Ovary (tissue), 9 donors: Measurements from ENCODE around the gene KEAP1. TPM values are rescaled to one million over a fixed set of nuclear protein-coding genes. Genes with fewer than 3 reads are reported as not detected.

Experiments used
- DNase-seq, 5 donors: peaks; one replicate each; pipeline ENCODE4 v3.0.0-alpha.2; 2019 to 2020
- H3K27ac ChIP-seq, 2 donors: fragments of 200-600 bp; one replicate each; pipeline versions ENCODE4 v1.5.1 to v1.8.0; 2019 to 2022
- H3K27me3 ChIP-seq: fragments of 200-600 bp; one replicate; pipeline ENCODE4 v1.8.0; 2022
- H3K36me3 ChIP-seq: fragments of 200-600 bp; sonication (generic); one replicate; pipeline ENCODE4 v1.5.1; 2019
- H3K4me1 ChIP-seq: one replicate; pipeline ENCODE4 v1.8.1; 2013; ENCODE audit warnings: mild to moderate bottlenecking, moderate library complexity; ENCODE audit not compliant: insufficient read depth
- H3K4me3 ChIP-seq: fragments of 200-600 bp; sonication (generic); one replicate; pipeline ENCODE4 v1.5.1; 2017
- H3K9me3 ChIP-seq, 2 donors: fragments of 200-600 bp in 1 of 2; sonication (generic) in 1 of 2; one replicate each; pipeline versions ENCODE4 v1.5.1 to v1.8.1; 2013 to 2019; ENCODE audit warnings: mild to moderate bottlenecking in 1 of 2, moderate library complexity in 1 of 2
- CTCF ChIP-seq, 3 donors: fragments of 450-650 bp in 2 of 3; fragments of 200-600 bp in 1 of 3; IDR thresholded peaks; one replicate each; pipeline versions ENCODE4 v1.5.1 to v1.8.0; 2016 to 2022; ENCODE audit warnings: antibody characterized with exemption in 3 of 3, mild to moderate bottlenecking in 1 of 3
- EP300 ChIP-seq: sonication (generic); formaldehyde crosslinking; IDR thresholded peaks from one replicate; pipeline ENCODE4 v1.6.1; 2017; ENCODE audit warnings: antibody characterized with exemption
- POLR2A ChIP-seq: fragments of 450-650 bp; IDR thresholded peaks from one replicate; pipeline ENCODE4 v1.6.1; 2017; ENCODE audit warnings: antibody characterized with exemption, mild to moderate bottlenecking, moderate library complexity
- WGBS, 3 donors: extraction: QIAGEN DNeasy Blood & Tissue Kit in 1 of 3; methylation state at CpG; one replicate each; pipeline versions ENCODE4 v1.1.5 to v1.1.7; 2013 to 2017; 5-methylcytosine and 5-hydroxymethylcytosine counted together
- intact Hi-C, 4 donors: fragments of 100-400 bp; cut with DNase I; formaldehyde crosslinking; loops; one replicate each; pipeline versions ENCODE4 v1.11.0 to v1.15.1; 2022 to 2023
- polyA plus RNA-seq, 2 donors: library from polyadenylated mRNA; stranded (reverse); fragments of 200-250 nt in 1 of 2; fragments of 350-450 nt in 1 of 2; fragmentation: Illumina TruSeq in 1 of 2; extraction: RNeasy Lipid Tissue Mini Kit (QIAGEN cat#74804) in 1 of 2; gene quantifications; one replicate each; pipeline ENCODE4 v1.2.3, GENCODE V29; 2013 to 2014
- total RNA-seq, 7 donors: library from RNA; depleted of rRNA in 2 of 7; stranded (reverse); fragments of >200 nt in 2 of 7; fragmentation: NEBNext Ultra II Directional in 3 of 7; extraction: Animal tissue kit (Norgen Biotek cat#: 25700) in 3 of 7; gene quantifications; one replicate each; pipeline versions ENCODE4 v1.1.0 to v1.2.4, GENCODE V29; 2016 to 2023
- donor health status: DM: no; HTN: no; CAD: no; lungs with moderate emphysema.
- donor health status: DM: no; HTN: no; CAD: no.
- donor health status: Bipolar disorder and iron deficiency.
- donor health status: DM: yes; HTN: yes; CAD: no.
- donor health status: DM: no; HTN: no; CAD: no.
- donor health status: DM: yes; HTN: yes; CAD: no.

Gene KEAP1
- total and polyA plus RNA-seq, 9 donors: 29.6 to 61.7 (median 42.2) TPM

- no peak overlapping the region for H3K27ac ChIP-seq
- H3K9me3 ChIP-seq: no peaks in the 10 kb centered on the region
- H3K36me3 ChIP-seq: no peaks in the 10 kb centered on the region
- intact Hi-C loops: loop anchor here in 1 of 4 donors (5.0 kb wide), 1 partner anchor 68 kb away; the partner anchor contains the start of genes CDKN2D and KRI1
- no peak overlapping the region for H3K4me3 ChIP-seq
- WGBS, 3 donors: 75 to 83% (median 78%) methylated on average over 24 of the region's 24 CpGs
- peaks cover 3% of the 10 kb centered on the region for H3K4me1 ChIP-seq
- TF ChIP-seq EP300: no peak
- TF ChIP-seq CTCF (IDR thresholded peaks at IDR 0.05): no peak
- TF ChIP-seq POLR2A: no peak
- DNase-seq: peak in 1 of 5 donors; percentile 27
- no peaks in the 10 kb centered on the region for H3K27me3 ChIP-seq
Measured at GRCh38 chr19:10499550-10500246, 3.5 kb downstream of the KEAP1 start.

GRCh38 chr19:10497371-10497770 is 5.8 kb downstream of the KEAP1 start:
- WGBS, 3 donors: 89 to 93% (median 90%) methylated on average over 4 of the region's 4 CpGs
- no peak for DNase-seq
- no peaks in the 10 kb centered on the region for H3K27me3 ChIP-seq
- no peak for TF ChIP-seq EP300
- TF ChIP-seq CTCF (IDR thresholded peaks at IDR 0.05): no peak
- TF ChIP-seq POLR2A: no peak
- no peaks in the 10 kb centered on the region for H3K9me3 ChIP-seq
- no peak overlapping the region for H3K4me3 ChIP-seq
- intact Hi-C loops: no loop called here
- no peak overlapping the region for H3K27ac ChIP-seq
- H3K36me3 ChIP-seq: no peaks in the 10 kb centered on the region
- peaks cover 3% of the 10 kb centered on the region for H3K4me1 ChIP-seq

- DNase-seq: no peak
- no peaks in the 10 kb centered on the region for H3K9me3 ChIP-seq
- no peaks in the 10 kb centered on the region for H3K27me3 ChIP-seq
- TF ChIP-seq POLR2A: no peak
- no peak for TF ChIP-seq CTCF (IDR thresholded peaks at IDR 0.05)
- TF ChIP-seq EP300: no peak
- H3K4me1 ChIP-seq: no peaks in the 10 kb centered on the region
- no peak overlapping the region for H3K4me3 ChIP-seq
- no peaks in the 10 kb centered on the region for H3K36me3 ChIP-seq
- WGBS, 3 donors: 90 to 94% (median 91%) methylated on average over 32 to 43 of the region's 43 CpGs
- no peak overlapping the region for H3K27ac ChIP-seq
- intact Hi-C loops: no loop called here
Measured at GRCh38 chr19:10491472-10492047, 11.6 kb downstream of the KEAP1 start.

- no peaks in the 10 kb centered on the region for H3K9me3 ChIP-seq
- no peak overlapping the region for H3K4me3 ChIP-seq
- H3K36me3 ChIP-seq: no peaks in the 10 kb centered on the region
- TF ChIP-seq EP300 (no peak), POLR2A (no peak)
- H3K4me1 ChIP-seq: no peaks in the 10 kb centered on the region
- no peak for DNase-seq
- no peak overlapping the region for H3K27ac ChIP-seq
- H3K27me3 ChIP-seq: no peaks in the 10 kb centered on the region
- WGBS, 3 donors: 76 to 83% (median 81%) methylated on average over 13 of the region's 13 CpGs
- intact Hi-C loops: no loop called here
Measured at GRCh38 chr19:10486551-10486950, 16.6 kb downstream of the KEAP1 start.

- peak; percentile 87 to 94 (median 90) for DNase-seq
- TF ChIP-seq POLR2A: peak; percentile 27
- no peak for TF ChIP-seq EP300
- peak in 2 of 3 donors; percentile 33 to 74 for TF ChIP-seq CTCF (IDR thresholded peaks at IDR 0.05)
- no peaks in the 10 kb centered on the region for H3K36me3 ChIP-seq
- no peaks in the 10 kb centered on the region for H3K4me1 ChIP-seq
- H3K27ac ChIP-seq: peak overlapping the region in 1 of 2 donors; percentile 41
- intact Hi-C loops: no loop called here
- WGBS, 3 donors: 0 to 2% (median 1%) methylated on average over 36 of the region's 36 CpGs
- no peaks in the 10 kb centered on the region for H3K27me3 ChIP-seq
- no peaks in the 10 kb centered on the region for H3K9me3 ChIP-seq
- H3K4me3 ChIP-seq: peak overlapping the region; percentile 40
Measured at GRCh38 chr19:10478903-10479384, 24.2 kb downstream of the KEAP1 start.
